ENCODE results near the gene ARHGAP29.

DNA sequence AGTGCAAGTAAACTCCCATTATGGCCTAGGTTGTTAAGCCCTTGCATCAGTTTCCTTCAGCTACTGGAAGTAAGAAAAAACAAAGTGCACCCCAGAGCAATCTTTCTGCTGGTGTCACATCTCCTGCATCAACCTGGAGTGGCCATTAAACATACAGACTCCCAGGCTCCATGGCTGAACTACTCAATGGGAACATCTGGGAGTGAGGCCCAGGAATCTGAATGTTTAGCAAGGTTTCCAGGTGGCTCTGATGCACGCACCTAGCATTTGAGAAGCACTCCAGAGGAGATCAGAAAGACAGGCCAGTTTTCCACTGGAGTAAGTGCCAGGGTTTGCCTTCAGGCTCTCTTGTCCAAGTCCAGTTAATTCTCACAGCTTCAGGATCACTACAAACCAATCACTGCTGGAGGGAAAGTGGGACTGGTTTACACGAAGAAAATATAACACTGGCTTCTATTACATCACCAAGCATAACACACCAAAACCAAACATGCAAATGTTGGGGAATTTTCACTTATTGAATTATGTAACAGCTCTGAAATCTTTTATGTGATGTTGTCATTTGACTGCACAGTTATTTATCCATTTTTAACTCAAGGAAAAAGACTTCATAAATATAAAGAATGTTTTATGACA is 94.1 kb downstream of the ARHGAP29 start:
- TF ChIP-seq GATA2 (IDR thresholded peaks at IDR 0.05; ENCODE audit: low read depth, low read length) = no peak
- no peak for TF ChIP-seq GATA3 (IDR thresholded peaks at IDR 0.05; ENCODE audit: low read depth, low read length)

Measured in SH-SY5Y (cell line).